Measurements from ENCODE around the gene ZNF618.

ZNF618 gene

DNA sequence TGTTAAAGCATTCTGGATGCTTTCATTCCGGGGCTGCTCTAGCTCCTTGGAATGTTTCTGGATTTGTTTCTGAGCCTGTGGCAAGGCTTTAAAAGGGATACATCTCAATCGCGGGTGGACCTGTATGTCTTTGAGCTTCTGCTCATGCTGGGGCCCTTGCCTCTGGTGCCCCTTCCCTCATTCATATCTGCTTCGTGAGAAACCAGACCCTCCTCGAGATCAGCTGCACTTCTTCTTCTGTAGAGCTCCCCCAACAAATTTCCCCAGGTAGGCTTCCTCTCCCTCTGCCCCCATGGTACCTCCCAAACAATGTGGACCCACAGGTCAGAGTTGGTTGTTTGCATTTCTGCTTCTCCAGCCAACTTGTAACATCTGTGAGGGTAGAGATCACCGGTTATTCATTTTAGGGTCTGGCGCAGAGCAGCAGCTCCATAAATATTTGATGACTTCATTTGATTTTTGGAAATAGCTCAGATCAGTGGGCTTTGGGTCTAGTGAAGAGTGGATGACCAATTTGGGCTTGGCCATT is 6.6 kb downstream of the ZNF618 start:
- DNase-seq (ENCODE audit: low read depth): no peak

DNA sequence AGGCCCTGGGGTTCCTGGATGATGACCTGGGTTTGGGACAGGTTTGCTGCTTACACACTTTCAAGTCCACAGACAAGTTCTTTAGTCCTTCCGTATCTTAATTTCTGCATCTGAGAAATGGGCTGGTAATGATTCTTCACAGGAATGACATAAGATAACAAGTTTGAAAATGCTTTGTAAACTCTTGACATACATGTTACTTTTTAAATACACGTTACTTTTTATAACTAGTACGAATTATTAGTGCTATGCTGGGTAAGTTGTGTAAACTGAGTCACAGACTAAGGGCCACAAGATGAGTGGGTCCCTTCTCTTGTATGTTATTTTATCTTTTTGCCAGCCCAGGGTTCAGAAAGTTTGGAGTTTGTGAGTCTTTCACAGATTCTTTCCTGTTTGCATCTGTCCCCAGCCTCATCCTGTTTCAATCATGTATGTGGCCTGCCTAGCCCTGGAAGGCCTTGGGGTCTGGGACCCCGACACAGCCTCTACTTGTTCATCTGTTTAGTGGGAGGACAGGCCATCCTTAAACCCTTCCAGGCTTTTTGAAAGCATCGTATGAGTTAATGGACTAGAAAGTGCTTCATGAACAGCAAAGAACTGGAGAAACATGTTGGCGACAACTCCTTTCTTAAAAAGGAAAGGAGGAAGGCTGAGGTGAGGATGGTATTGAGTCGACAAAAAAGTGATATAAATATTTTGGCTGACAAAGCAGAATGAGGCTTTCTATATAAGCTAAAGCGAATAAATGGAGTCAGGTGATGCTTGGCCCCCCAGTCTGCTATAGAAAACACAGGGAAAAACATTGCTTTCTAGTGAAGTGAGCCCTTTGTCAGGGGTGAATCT is 9.3 kb downstream of the ZNF618 start:
- DNase-seq (ENCODE audit: low read depth): no peak

DNA sequence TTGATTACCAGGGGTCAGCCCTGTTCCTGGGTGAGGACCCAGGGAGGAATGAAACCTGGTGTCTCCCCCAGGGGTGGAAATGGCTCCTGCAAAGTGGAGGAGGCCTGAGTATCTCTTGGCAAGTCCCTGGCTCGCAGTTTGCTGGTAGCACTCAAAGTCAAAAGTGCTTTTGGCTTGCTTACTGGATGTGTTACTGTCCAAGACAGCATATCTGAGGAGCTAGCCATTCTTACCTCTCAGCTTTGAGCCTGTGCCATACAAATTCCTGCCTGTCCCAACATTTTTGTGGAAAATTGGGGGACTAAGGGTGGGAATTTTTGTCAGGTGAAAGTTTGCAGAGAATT is 9.9 kb downstream of the ZNF618 start:
- DNase-seq (ENCODE audit: low read depth): peak; percentile 28

DNA sequence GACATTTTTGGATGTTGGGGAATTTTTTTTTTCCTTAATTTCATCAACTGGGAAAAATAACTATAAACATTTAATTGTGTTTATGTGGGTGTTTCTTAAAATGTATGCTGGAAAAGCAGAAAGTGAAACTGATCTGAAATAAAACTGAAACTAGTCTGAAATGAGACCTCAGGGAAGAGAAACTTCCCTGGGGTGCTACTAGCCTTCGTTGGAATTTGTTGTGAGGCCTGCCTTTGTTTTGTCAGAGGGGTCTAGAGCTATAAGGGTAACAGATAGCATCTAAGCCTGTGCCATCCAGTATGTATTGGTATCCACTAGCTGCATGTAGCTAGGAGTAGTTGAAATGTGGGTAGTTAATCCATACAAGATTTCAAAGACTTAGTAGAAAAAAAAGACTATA is 10.4 kb downstream of the ZNF618 start:
- DNase-seq (ENCODE audit: low read depth): peak; percentile 48

DNA sequence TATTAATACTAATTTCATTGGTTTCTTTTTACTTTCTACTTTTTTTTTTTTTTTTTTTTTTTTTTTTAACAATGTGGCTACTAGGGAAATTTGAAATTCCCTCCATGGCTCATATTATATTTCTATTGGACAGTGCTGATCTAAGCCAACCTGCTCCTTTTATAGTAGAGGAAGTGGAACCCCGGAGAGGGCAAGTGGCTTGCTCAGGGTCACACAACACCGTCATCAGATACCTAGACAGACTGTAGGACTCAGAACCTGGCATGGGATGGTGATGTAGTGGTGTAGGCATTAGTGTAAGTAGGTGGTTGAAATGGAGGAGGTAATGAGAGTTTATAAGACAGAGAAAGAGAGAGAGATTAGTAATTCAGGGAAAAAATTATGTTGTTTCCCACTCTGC is 10.8 kb downstream of the ZNF618 start:
- peak; percentile 36 for DNase-seq (ENCODE audit: low read depth)

DNA sequence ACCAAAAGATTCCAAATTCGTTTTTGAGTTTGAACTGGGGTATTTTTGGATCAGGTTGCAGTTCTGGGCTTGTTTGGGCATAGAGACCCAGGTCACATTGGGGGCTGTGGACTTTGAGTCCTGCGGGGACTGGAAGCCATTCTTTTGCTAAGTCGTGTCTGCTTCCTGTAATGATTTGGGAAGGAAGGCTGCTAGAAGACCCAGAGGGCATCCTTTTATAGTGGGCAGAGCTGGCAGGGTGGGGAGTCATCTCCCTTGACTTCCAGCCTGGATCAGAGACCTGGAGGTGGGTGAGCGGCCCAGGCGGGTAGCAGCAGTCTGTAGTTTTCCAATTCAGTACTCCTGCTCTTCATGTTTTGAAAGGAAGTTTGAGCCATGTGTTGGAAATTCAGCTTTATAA is 11.3 kb downstream of the ZNF618 start:
- no peak for DNase-seq (ENCODE audit: low read depth)

DNA sequence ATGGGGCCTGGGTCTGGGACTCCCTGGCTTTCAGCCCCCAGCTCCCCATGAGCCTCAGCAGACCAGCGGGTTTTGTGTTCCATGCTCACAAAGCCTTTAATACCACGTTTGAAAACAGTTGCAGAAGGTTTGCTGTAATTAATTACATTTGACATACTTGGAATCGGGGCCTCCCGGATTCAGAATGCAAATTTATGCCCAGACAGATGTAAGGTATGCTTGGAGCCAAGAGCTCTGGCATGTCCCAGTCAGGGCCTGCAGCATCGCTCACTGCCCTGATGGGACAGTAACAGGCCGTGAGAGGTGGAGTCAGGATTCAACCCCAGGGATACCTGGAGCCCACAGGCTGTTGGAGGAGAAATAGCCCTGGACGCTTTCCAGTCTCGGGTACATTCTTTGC is 12.2 kb downstream of the ZNF618 start:
- no peak for DNase-seq (ENCODE audit: low read depth)

DNA sequence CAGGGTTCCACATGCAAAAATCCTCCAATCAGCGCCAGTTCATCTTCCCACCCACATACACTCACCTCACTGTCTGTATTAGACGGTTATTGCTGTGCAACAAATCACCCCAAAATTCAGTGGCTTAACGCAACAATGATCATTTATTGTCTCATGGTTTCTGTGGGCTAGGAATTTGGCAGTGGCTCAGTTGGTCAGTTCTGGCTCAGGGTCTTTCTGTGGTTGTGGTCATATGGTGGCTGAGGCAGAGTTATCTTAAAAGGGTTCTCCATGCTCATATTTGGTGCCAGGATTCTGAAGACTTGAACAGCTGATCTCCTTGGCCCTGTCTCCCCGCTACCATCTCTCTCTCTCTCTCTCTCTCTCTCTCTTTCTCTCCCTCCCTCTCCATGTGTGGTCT is 12.9 kb downstream of the ZNF618 start:
- DNase-seq (ENCODE audit: low read depth): no peak

DNA sequence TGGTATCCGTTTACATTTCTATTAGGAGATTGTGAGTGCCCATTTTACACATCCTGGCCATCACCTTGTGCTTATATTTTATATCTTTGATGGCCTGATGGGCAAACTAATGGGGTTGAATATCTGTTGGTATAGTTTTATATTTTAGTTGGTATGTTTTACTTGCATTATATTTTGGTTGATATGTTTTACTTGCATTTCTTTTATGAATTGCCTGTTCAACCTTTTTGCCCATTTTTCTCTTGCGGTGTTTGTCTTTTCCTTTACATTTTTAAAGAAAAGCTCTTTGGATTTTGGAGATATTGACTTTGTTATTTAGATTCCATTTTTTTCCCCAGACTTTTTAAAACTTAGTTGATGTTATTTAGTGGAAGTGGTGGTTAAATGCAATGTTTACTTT is 14.6 kb downstream of the ZNF618 start:
- no peak for DNase-seq (ENCODE audit: low read depth)

DNA sequence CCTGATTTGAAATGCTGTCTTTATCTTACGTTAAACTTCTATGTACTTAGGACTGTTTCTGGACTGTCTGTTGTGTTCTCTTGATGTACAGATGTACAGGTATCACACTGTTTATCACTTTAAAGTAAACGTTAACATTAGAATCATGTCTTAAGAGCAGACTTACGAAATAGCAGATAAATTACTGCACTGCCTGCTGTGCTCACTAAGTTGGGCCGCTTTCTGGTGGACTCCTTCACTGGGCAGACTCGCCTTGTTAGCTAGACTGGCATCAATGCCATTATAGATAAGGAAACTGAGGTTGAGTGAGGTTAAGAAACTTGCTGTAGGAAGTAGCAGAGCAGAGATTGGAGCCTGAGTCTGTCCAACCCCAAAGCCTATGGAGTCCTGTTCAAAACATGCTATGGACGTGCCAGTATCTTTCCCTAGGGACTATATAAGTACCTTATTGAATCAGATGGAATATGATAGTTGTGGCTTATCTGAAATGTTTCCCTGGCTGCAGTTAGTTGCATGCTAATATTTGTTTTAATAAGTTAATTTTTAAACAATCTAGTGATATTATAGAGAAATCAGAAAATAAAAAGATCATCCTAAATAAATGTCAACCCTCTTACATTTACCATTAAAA is 16.9 kb downstream of the ZNF618 start:
- no peak for DNase-seq (ENCODE audit: low read depth)

DNA sequence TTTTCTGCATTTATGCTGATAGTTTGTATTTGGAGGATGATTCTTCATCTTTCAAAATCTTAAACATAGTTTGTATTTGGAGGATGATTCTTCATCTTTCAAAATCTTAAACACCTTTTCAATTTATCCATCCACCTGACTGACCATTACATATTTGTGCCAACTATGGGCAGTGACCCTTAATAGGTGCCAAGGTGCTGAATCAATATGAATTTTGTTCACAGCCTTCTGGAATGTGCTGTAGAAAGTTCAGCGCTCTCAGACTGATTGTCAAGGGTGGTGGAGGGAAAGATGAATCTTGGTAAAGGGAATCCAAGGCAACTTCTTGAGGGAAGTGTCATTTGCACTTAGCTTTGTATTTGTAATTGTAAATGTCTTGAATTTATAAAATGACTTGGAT is 18.1 kb downstream of the ZNF618 start:
- no peak for DNase-seq (ENCODE audit: low read depth)

DNA sequence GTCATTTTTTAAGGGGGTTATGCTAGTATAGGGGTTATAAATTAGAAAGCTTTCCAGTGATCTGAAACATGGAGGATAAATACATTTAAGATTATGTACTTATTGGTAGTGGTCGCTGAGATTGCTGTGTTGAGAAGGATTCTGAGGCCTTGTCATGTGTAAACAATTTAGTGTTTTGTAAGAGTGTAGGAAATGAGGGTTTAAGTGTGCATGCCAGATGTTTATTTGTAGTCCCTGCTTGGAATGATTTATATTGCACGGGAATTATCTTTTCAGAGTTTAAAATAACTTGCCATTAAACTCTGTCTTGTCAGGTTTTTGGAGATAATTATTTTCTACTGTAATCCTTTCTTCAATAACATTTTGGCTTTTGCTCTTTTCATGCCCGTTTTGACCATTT is 19.4 kb downstream of the ZNF618 start:
- DNase-seq (ENCODE audit: low read depth): peak; percentile 82

DNA sequence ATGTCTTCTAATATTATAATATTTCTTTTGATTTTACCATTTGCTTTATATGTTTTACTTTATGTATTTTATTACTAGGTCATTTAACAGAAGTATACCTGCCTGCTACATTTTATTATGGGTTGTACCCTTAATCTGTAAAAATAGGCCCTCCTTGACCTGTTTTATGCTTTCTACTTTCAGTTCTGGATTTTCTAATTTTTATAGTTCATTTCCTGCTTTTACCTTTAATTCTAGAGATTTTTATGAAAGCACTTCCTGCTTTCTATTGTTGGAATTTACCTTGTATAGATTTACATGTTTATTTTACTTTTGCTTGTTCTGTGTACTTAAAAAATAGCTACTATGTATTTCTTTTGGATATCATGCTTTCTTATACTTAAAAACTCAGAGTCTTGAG is 20.6 kb downstream of the ZNF618 start:
- DNase-seq (ENCODE audit: low read depth): no peak

DNA sequence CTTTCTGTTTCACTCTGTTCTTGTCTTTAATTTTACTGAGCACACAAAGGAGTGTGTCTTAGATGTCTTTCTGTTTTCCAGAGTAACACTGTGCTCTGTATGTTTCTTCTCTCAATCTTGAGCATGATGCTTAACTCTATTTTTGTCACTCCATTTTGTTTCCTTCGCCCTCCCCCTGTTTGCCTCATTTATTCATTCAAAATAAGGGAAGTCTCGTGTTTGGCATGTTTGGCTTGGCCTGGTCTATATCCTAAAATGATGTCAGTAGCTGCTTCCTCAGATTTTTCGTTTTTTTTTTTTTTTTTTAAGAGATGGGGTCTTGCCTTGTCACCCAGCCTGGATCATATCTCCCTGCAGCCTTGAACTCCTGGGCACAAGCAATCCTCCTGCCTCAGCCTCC is 22.0 kb downstream of the ZNF618 start:
- DNase-seq (ENCODE audit: low read depth): no peak

DNA sequence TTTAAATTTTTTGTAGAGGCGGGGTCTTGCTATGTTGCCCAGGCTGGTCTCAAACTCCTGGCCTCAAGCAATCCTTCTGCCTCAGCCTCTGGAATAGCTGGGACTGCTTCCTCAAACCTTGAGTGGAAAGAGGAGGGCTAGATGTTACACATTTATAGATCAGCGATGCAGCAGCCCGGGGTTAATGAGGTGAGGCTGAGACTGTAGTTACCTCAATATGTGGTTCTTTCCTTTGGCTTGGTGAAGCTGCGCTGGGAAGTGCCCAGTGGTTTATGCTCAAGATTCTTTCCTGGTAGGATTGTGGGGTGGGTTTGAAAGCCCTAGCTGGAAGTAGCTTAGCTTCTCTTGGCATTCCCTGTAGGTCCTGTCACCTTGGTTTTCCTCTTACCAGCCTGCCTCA is 22.5 kb downstream of the ZNF618 start:
- no peak for DNase-seq (ENCODE audit: low read depth)

DNA sequence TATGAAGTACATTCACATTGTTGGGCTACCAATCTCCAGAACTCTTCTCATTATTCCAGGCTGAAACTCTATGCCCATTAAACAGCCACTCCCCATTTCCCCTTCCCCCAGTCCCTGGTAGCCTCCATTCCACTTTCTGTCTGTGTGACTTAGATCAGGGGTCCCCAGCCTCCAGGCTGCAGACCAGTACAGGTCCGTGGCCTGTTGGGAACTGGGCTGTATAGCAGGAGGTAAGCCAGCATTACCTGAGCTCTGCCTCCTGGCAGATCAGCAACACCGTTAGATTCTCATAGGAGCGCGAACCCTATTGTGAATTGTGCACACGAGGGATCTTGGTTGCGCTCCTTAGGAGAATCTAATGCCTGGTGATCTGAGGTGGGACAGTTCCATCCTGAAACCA is 23.1 kb downstream of the ZNF618 start:
- no peak for DNase-seq (ENCODE audit: low read depth)

DNA sequence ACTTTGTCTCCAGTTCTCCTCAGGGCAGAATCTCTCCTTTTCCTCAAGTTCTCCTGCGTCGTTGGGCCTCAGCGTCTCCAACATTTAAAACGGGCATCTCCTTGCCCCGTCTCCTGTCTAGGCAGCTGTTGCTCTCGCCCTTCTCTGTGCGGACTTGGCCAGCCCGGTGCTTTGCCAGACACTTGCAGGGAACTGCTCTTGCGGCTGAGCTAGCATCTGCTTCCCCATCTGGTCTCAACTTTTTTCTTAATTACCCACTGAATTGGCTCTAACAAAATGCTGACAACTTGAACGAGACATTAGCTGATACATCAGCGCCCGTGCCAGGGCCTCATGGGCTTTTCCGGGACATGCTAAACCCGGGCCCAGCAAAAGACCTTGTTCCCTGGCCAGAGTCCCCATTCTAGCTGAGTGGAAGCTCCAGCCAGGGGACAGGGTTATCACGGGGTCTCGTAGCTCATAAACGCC is 25.1 kb downstream of the ZNF618 start:
- no peak for DNase-seq (ENCODE audit: low read depth)

DNA sequence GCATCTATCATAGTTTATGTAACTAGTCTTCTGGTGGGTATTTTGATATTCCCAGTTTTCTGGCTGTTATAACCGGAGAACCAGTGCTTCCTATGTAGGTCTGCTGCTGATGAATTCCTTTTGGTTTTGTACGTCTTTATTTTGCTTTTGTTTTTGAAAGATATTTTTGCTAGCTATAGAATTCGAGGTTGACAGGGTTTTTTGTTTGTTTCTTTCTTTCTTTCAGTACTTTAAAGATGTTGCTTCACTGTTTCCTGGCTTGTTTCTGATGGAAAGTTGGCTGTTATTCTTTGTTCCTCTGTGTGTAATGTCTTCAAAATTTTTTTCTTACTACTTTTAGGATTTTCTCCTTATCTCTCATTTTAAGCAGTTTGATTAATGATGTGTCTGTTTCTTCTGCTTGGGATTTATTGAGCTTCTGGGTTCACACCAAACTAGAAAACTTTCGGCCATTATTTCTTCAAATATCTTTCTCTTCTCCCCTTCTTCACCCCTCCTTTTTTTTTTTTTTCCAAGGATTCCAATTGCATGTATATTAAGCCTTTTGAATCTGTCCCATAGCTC is 27.5 kb downstream of the ZNF618 start:
- DNase-seq (ENCODE audit: low read depth): no peak

DNA sequence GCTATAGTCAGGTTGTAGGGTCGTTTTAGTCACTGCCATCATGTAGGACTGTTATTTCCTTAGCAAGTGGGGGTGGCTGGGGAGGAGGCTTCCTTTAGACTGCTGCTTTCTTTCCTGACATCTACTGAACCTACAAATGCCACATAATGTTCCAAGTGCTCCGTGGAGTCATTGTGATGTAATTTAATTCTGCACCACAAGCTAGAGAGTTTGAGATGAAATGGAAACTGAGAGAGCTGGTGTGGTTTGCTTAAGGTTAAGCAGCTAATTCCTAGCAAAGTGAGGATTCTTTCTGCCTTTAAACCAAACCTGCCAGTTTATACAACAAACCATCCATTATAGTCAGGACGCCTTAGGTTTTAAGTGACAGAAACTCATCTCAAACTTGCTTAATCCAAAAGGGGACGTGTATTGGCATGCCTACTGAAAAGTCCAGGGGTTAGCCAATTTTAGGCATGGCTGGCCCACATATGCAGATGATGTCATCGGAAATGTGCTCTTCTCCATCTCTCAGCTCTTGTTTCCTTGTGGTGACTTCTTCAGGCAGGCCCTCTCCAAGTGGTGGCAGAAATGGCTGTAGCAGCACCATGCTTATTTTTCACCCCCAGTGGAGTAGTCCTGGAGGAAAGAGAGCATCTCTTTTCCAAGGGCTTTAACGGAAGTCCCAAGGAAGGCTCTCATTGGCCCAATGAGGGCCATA is 30.5 kb downstream of the ZNF618 start:
- peak; percentile 71 for DNase-seq (ENCODE audit: low read depth)

DNA sequence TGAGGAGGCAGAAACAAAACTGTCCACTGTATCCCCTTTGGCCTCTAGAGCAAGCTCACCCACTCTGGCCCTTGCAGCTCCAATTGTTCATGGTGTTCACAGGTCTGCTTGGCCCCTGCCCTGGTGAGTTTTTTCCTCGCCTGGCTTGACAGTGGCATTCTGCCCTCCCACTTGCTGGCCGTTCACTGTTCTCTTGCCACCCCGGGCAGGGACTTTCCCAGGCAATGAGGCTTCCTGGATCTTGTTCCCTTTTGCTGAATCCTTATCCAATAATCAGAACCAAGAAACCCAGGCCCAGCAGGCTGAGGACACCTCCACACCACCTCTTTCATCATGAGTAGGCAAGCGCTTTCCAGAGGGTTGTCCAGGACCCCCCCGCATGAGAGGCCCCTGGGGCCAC is 31.2 kb downstream of the ZNF618 start:
- no peak for DNase-seq (ENCODE audit: low read depth)

DNA sequence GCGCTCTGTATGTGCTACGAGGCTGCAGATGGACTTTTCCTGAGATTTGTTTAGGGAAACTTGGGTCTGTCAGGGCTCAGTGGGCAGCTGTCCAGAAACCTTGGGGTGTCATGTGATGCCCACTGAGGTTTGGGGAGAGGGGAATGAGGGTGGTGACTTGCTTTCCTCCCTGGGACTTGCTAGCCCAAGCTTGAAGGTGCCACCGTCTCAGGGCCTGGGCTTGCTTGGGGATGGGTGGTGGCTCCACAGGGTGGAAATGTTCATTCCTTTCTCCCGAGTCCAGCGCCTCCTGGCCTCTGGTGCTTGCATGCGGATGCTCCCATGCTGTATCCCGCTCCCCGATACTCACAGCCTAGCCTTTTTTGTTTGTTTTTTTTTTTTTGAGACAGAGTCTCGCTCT is 33.3 kb downstream of the ZNF618 start:
- no peak for DNase-seq (ENCODE audit: low read depth)

DNA sequence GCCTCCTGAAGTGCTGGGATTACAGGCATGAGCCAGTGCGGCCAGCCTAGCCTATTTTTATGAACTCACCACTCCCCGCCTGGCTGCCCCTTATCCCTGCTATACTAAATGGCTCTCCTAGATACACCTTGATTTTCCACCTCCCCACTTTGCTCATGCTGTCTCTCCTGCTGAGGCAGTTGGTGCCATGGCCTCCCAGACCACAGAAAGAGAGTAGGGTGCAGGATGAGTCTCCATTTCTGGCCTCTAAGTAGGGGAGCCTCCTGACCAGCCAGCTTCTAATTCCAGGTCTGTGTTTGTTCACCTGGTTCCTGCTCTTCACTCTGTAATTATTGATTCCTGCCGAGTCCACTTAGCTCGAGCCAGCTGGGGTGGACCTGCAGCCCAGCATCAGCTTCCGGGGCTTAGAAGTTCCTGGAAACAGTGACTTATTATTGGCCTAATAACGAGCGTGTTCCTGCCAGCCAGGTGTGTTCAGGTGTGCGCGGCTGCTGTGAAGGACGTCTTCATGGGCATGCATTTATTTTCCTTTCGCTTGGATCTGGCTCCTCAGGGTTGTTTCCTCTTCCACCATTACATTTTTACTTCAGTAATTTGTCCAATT is 34.0 kb downstream of the ZNF618 start:
- no peak for DNase-seq (ENCODE audit: low read depth)

All from iris pigment epithelial cell (primary cell).